GM12878 (cell line): ENCODE results near the gene LCMT1. TPM values are rescaled to one million over a fixed set of nuclear protein-coding genes. Genes with fewer than 3 reads are reported as not detected.

Source experiments
- CHD4 ChIP-seq: fragments of 200-600 bp; sonication (generic); IDR thresholded peaks from 2 replicates; pipeline ENCODE4 v1.6.1; 2016; ENCODE audit warnings: mild to moderate bottlenecking
- CREB1 ChIP-seq: IDR thresholded peaks from 2 replicates; pipeline ENCODE4 v1.6.1; 2012; ENCODE audit warnings: low read depth, mild to moderate bottlenecking, inconsistent platforms
- EGR1 ChIP-seq, 2 experiments: IDR thresholded peaks; 1 replicate in 1 of 2; 2 replicates in 1 of 2; pipeline ENCODE4 v1.6.1; 2011 to 2012; ENCODE audit warnings: low read depth in 2 of 2, low read length in 2 of 2, borderline replicate concordance in 1 of 2, mild to moderate bottlenecking in 1 of 2, moderate library complexity in 1 of 2
- KDM1A ChIP-seq: fragments of 200-600 bp; sonication (generic); IDR thresholded peaks from 2 replicates; pipeline ENCODE4 v1.6.1; 2016; ENCODE audit warnings: borderline replicate concordance
- LARP7 ChIP-seq: fragments of 450-650 bp; IDR thresholded peaks from 2 replicates; pipeline ENCODE4 v1.6.1; 2017; ENCODE audit warnings: mild to moderate bottlenecking
- MEF2B ChIP-seq: fragments of 450-650 bp; IDR thresholded peaks from 2 replicates; pipeline ENCODE4 v1.6.1; 2018; ENCODE audit warnings: mild to moderate bottlenecking, moderate library complexity; ENCODE audit not compliant: partially characterized antibody, poor library complexity, severe bottlenecking
- MXI1 ChIP-seq: fragments of 150-350 bp; IDR thresholded peaks from 2 replicates; pipeline ENCODE4 v1.6.1; 2011; ENCODE audit warnings: low read depth, mild to moderate bottlenecking, inconsistent platforms, low read length, improper control_type of control experiment
- NR2F1 ChIP-seq: fragments of 450-650 bp; conservative IDR thresholded peaks from 2 replicates; pipeline ENCODE4 v1.6.1; 2017; ENCODE audit warnings: mild to moderate bottlenecking
- POLR2A ChIP-seq: IDR thresholded peaks from 2 replicates; pipeline ENCODE4 v1.6.1; 2011; ENCODE audit warnings: low read depth, mild to moderate bottlenecking, low read length
- POLR2AphosphoS2 ChIP-seq: IDR thresholded peaks from 2 replicates; pipeline ENCODE4 v1.6.1; 2011; ENCODE audit warnings: low read depth, mild to moderate bottlenecking, low read length, improper control_type of control experiment, moderate library complexity
- RBBP5 ChIP-seq: fragments of 200-600 bp; sonication (generic); conservative IDR thresholded peaks from 2 replicates; pipeline ENCODE4 v1.6.1; 2016
- SMAD5 ChIP-seq: IDR thresholded peaks from 2 replicates; pipeline ENCODE4 v1.6.1; 2016; ENCODE audit warnings: antibody characterized with exemption, low read depth
- SMC3 ChIP-seq: IDR thresholded peaks from 2 replicates; pipeline ENCODE4 v1.6.1; 2011; ENCODE audit warnings: low read length, improper control_type of control experiment, borderline replicate concordance
- SP1 ChIP-seq: IDR thresholded peaks from one replicate; pipeline ENCODE4 v1.6.1; 2011; ENCODE audit warnings: low read depth, low read length
- ZNF24 ChIP-seq: fragments of 450-650 bp; IDR thresholded peaks from 2 replicates; pipeline ENCODE4 v1.6.1; 2017; ENCODE audit warnings: antibody characterized with exemption, mild to moderate bottlenecking
- polyA plus RNA-seq, 11 experiments: library from polyadenylated mRNA; depleted of rRNA in 4 of 11; unstranded in 6 of 11; stranded (reverse) in 5 of 11; fragments of >200 nt; fragmentation: Nextera tagmentation in 4 of 11; fragmentation: Illumina TruSeq in 1 of 11; extraction: Ambion mirVana in 4 of 11; extraction: Trizol in 1 of 11; gene quantifications; 1 replicate in 1 of 11; 2 replicates in 10 of 11; pipeline versions ENCODE4 v1.2.1 to v1.2.3, GENCODE V29; 2011 to 2016; ENCODE audit warnings: inconsistent platforms in 2 of 11, missing spikeins in 2 of 11, low read depth in 1 of 11
- total RNA-seq, 4 experiments: library from RNA; depleted of rRNA in 3 of 4; stranded (reverse); fragments of >200 nt in 3 of 4; fragmentation: Illumina TruSeq in 1 of 4; extraction: Trizol in 1 of 4; gene quantifications; 2 replicates each; pipeline versions ENCODE4 v1.2.1 to v1.2.3, GENCODE V29; 2013 to 2021
- TF ChIP-seq, protein P1 (sequence below): fragments of 450-650 bp; IDR thresholded peaks from 2 replicates; pipeline ENCODE4 v1.6.1; 2017; ENCODE audit warnings: mild to moderate bottlenecking, moderate library complexity
- TF ChIP-seq, protein P2 (sequence below): fragments of 450-650 bp; IDR thresholded peaks from 2 replicates; pipeline ENCODE4 v1.6.1; 2018; ENCODE audit warnings: borderline replicate concordance, mild to moderate bottlenecking; ENCODE audit not compliant: partially characterized antibody
- TF ChIP-seq, protein P3 (sequence below): IDR thresholded peaks from 2 replicates; pipeline ENCODE4 v1.6.1; 2011; ENCODE audit warnings: mild to moderate bottlenecking, low read depth, low read length, moderate library complexity; ENCODE audit not compliant: insufficient replicate concordance
- TF ChIP-seq, protein P4 (sequence below): IDR thresholded peaks from 2 replicates; pipeline ENCODE4 v1.6.1; 2012; ENCODE audit warnings: low read length, inconsistent platforms
- TF ChIP-seq, protein P5 (sequence below): IDR thresholded peaks from 2 replicates; pipeline ENCODE4 v1.6.1; 2011; ENCODE audit warnings: borderline replicate concordance, low read depth, mild to moderate bottlenecking, moderate library complexity, low read length; ENCODE audit not compliant: insufficient read depth, poor library complexity, severe bottlenecking

Gene LCMT1
- total and polyA plus RNA-seq, 10 of the 15 experiments (the other 5 are each of a cell fraction or from before 2014, with no cell fraction given): 19.7 to 51.2 (median 32.6) TPM

DNA sequence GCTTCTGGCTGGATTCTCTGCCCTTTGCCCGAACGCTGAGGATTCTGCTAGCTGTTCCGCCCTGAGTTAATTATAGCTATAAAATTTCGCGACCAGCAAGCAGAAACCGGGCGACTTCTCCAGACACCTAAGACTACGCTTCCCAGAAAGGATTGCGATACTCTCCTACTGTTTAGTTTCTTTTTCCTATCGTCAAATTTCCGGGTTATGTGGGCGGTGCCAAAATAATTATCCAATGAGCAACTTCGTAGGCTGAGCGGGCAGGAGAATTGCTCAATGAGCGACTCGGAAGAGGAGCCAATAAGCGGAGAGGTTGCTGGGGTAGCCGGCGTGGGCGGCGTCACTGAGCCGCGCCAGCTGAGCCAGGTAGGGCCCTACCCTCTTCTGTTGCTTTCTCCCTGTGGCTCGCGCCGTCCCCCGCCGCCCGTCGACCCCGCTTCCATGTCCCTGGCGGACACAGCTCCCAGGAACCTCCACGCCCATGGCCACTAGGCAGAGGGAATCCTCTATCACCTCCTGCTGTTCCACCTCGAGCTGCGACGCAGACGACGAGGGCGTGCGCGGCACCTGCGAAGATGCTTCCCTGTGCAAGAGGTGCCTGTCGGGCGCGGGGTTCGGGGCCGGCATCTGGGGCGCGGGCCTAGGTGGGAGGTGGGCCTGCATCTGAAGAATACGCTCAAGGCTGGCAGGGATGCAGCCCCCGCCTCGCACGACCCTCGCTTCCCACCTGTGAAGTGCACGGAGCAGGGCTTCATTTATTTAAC, at the start of gene LCMT1 (continued):
- TF ChIP-seq MEF2B: no peak
- TF ChIP-seq, protein P1, sequence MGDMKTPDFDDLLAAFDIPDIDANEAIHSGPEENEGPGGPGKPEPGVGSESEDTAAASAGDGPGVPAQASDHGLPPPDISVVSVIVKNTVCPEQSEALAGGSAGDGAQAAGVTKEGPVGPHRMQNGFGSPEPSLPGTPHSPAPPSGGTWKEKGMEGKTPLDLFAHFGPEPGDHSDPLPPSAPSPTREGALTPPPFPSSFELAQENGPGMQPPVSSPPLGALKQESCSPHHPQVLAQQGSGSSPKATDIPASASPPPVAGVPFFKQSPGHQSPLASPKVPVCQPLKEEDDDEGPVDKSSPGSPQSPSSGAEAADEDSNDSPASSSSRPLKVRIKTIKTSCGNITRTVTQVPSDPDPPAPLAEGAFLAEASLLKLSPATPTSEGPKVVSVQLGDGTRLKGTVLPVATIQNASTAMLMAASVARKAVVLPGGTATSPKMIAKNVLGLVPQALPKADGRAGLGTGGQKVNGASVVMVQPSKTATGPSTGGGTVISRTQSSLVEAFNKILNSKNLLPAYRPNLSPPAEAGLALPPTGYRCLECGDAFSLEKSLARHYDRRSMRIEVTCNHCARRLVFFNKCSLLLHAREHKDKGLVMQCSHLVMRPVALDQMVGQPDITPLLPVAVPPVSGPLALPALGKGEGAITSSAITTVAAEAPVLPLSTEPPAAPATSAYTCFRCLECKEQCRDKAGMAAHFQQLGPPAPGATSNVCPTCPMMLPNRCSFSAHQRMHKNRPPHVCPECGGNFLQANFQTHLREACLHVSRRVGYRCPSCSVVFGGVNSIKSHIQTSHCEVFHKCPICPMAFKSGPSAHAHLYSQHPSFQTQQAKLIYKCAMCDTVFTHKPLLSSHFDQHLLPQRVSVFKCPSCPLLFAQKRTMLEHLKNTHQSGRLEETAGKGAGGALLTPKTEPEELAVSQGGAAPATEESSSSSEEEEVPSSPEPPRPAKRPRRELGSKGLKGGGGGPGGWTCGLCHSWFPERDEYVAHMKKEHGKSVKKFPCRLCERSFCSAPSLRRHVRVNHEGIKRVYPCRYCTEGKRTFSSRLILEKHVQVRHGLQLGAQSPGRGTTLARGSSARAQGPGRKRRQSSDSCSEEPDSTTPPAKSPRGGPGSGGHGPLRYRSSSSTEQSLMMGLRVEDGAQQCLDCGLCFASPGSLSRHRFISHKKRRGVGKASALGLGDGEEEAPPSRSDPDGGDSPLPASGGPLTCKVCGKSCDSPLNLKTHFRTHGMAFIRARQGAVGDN: no peak
- TF ChIP-seq, protein P2, sequence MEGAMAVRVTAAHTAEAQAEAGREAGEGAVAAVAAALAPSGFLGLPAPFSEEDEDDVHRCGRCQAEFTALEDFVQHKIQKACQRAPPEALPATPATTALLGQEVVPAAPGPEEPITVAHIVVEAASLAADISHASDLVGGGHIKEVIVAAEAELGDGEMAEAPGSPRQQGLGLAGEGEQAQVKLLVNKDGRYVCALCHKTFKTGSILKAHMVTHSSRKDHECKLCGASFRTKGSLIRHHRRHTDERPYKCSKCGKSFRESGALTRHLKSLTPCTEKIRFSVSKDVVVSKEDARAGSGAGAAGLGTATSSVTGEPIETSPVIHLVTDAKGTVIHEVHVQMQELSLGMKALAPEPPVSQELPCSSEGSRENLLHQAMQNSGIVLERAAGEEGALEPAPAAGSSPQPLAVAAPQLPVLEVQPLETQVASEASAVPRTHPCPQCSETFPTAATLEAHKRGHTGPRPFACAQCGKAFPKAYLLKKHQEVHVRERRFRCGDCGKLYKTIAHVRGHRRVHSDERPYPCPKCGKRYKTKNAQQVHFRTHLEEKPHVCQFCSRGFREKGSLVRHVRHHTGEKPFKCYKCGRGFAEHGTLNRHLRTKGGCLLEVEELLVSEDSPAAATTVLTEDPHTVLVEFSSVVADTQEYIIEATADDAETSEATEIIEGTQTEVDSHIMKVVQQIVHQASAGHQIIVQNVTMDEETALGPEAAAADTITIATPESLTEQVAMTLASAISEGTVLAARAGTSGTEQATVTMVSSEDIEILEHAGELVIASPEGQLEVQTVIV: peak; percentile 61
- 0 out of 2 replicates have a peak, but pooled peaks have one; percentile 43 for TF ChIP-seq LARP7
- TF ChIP-seq, protein P3, sequence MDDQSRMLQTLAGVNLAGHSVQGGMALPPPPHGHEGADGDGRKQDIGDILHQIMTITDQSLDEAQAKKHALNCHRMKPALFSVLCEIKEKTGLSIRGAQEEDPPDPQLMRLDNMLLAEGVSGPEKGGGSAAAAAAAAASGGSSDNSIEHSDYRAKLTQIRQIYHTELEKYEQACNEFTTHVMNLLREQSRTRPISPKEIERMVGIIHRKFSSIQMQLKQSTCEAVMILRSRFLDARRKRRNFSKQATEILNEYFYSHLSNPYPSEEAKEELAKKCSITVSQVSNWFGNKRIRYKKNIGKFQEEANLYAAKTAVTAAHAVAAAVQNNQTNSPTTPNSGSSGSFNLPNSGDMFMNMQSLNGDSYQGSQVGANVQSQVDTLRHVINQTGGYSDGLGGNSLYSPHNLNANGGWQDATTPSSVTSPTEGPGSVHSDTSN: peak; percentile 94
- TF ChIP-seq, protein P4, sequence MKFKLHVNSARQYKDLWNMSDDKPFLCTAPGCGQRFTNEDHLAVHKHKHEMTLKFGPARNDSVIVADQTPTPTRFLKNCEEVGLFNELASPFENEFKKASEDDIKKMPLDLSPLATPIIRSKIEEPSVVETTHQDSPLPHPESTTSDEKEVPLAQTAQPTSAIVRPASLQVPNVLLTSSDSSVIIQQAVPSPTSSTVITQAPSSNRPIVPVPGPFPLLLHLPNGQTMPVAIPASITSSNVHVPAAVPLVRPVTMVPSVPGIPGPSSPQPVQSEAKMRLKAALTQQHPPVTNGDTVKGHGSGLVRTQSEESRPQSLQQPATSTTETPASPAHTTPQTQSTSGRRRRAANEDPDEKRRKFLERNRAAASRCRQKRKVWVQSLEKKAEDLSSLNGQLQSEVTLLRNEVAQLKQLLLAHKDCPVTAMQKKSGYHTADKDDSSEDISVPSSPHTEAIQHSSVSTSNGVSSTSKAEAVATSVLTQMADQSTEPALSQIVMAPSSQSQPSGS: no peak
- TF ChIP-seq KDM1A: no peak
- TF ChIP-seq SMAD5: peak; percentile 37; the same call in 1 of the 2 replicates
- TF ChIP-seq, protein P5, sequence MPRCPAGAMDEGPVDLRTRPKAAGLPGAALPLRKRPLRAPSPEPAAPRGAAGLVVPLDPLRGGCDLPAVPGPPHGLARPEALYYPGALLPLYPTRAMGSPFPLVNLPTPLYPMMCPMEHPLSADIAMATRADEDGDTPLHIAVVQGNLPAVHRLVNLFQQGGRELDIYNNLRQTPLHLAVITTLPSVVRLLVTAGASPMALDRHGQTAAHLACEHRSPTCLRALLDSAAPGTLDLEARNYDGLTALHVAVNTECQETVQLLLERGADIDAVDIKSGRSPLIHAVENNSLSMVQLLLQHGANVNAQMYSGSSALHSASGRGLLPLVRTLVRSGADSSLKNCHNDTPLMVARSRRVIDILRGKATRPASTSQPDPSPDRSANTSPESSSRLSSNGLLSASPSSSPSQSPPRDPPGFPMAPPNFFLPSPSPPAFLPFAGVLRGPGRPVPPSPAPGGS: no peak
- no peak for TF ChIP-seq RBBP5
- peak; percentile 91 for TF ChIP-seq CREB1
- TF ChIP-seq NR2F1: 0 out of 2 replicates have a peak, but pooled peaks have one; percentile 36
- TF ChIP-seq SMC3: 0 out of 2 replicates have a peak, but pooled peaks have one; percentile 3
- TF ChIP-seq POLR2A: peak; percentile 82
- peak; percentile 97 for TF ChIP-seq SP1
- peak; percentile 76 for TF ChIP-seq MXI1
- TF ChIP-seq ZNF24: no peak
- TF ChIP-seq POLR2AphosphoS2: peak; percentile 68; the same call in 1 of the 2 replicates
- peak; percentile 49 to 99 for TF ChIP-seq EGR1 (IDR thresholded peaks at IDR 0.05; ENCODE audit: borderline replicate concordance in 1 of 2, low read depth in 2 of 2, low read length in 2 of 2)
- no peak for TF ChIP-seq CHD4
